ENCODE measurements around the gene EPHA2. TPM values are rescaled to one million over a fixed set of nuclear protein-coding genes. Genes with fewer than 3 reads are reported as not detected.

Gene EPHA2
- polyA plus RNA-seq, 1 experiment, result 26.5 TPM

GRCh38 chr1:16145030-16145661, 10.7 kb downstream of the EPHA2 start:
- no peak for TF ChIP-seq CTCF (IDR thresholded peaks at IDR 0.05; ENCODE audit: insufficient read depth, low read depth, low read length)
- no peak for DNase-seq (ENCODE audit: low read depth)
- POLR2A ChIA-PET, result interaction anchor here (1.7 kb wide), 1 partner anchor 10 kb away, joined by 6 read pairs; the partner anchor contains the start of gene EPHA2
- CTCF ChIA-PET, result interaction anchor here (13.9 kb wide), 1 partner anchor 64 kb away, joined by 179 read pairs; no protein-coding TSS in a partner anchor
- Histone ChIP-seq H3K27me3 (ENCODE audit: control insufficient read depth, insufficient read depth, low read length) (no peaks in the 10 kb centered on the region), H3K36me3 (ENCODE audit: control insufficient read depth, insufficient read depth, low read length) (peaks cover 21% of the 10 kb centered on the region), H3K4me3 (ENCODE audit: low read depth, low read length) (peak overlapping the region; percentile 15; the same call in 1 of the 2 replicates)

GRCh38 chr1:16144325-16145029, 11.4 kb downstream of the EPHA2 start:
- DNase-seq (ENCODE audit: low read depth), result no peak
- Histone ChIP-seq H3K4me3 (ENCODE audit: low read depth, low read length) (no peak overlapping the region), H3K27me3 (ENCODE audit: control insufficient read depth, insufficient read depth, low read length) (no peaks in the 10 kb centered on the region), H3K36me3 (ENCODE audit: control insufficient read depth, insufficient read depth, low read length) (peaks cover 16% of the 10 kb centered on the region)
- ChIA-PET POLR2A (no interaction called here), CTCF (interaction anchor here (0.8 to 13.9 kb wide), 3 partner anchors 37 to 72 kb away, joined by 3 to 179 read pairs (median 3); no protein-coding TSS in a partner anchor)
- no peak for TF ChIP-seq CTCF (IDR thresholded peaks at IDR 0.05; ENCODE audit: insufficient read depth, low read depth, low read length)

GRCh38 chr1:16143566-16144324, 12.1 kb downstream of the EPHA2 start:
- CTCF ChIA-PET, result interaction anchor here (0.8 to 13.9 kb wide), 3 partner anchors 38 to 71 kb away, joined by 3 to 179 read pairs (median 3); no protein-coding TSS in a partner anchor
- no peak for DNase-seq (ENCODE audit: low read depth)
- Histone ChIP-seq H3K27me3 (ENCODE audit: control insufficient read depth, insufficient read depth, low read length) (no peaks in the 10 kb centered on the region), H3K36me3 (ENCODE audit: control insufficient read depth, insufficient read depth, low read length) (peaks cover 10% of the 10 kb centered on the region), H3K4me3 (ENCODE audit: low read depth, low read length) (no peak overlapping the region)
- no peak for TF ChIP-seq CTCF (IDR thresholded peaks at IDR 0.05; ENCODE audit: insufficient read depth, low read depth, low read length)
- POLR2A ChIA-PET, result no interaction called here

GRCh38 chr1:16143005-16143565, 12.8 kb downstream of the EPHA2 start:
- no peak for DNase-seq (ENCODE audit: low read depth)
- H3K27me3 ChIP-seq (ENCODE audit: control insufficient read depth, insufficient read depth, low read length), result no peaks in the 10 kb centered on the region
- H3K36me3 ChIP-seq (ENCODE audit: control insufficient read depth, insufficient read depth, low read length), result peaks cover 8% of the 10 kb centered on the region
- CTCF ChIA-PET, result interaction anchor here (1.4 kb wide), 1 partner anchor 39 kb away, joined by 3 read pairs; no protein-coding TSS in a partner anchor
- H3K4me3 ChIP-seq (ENCODE audit: low read depth, low read length), result no peak overlapping the region
- POLR2A ChIA-PET, result no interaction called here
- no peak for TF ChIP-seq CTCF (IDR thresholded peaks at IDR 0.05; ENCODE audit: insufficient read depth, low read depth, low read length)

Measured in BJ (cell line).